SK-N-MC (cell line): ENCODE measurements around the gene KRT13.

Experiments used
- EZH2 ChIP-seq: fragments of 200-600 bp; sonication (generic); IDR thresholded peaks from one replicate; pipeline ENCODE4 v1.6.1; 2017; ENCODE audit warnings: antibody characterized with exemption
- FOXP2 ChIP-seq: optimal IDR thresholded peaks from 2 replicates; pipeline ENCODE3; 2011; ENCODE audit warnings: mild to moderate bottlenecking, moderate library complexity; ENCODE audit not compliant: insufficient read depth; ENCODE audit errors: extremely low read length, control extremely low read depth
- POLR2AphosphoS5 ChIP-seq: IDR thresholded peaks from 2 replicates; pipeline ENCODE4 v1.6.1; 2012; ENCODE audit warnings: mild to moderate bottlenecking, low read depth, low read length, borderline replicate concordance

DNA sequence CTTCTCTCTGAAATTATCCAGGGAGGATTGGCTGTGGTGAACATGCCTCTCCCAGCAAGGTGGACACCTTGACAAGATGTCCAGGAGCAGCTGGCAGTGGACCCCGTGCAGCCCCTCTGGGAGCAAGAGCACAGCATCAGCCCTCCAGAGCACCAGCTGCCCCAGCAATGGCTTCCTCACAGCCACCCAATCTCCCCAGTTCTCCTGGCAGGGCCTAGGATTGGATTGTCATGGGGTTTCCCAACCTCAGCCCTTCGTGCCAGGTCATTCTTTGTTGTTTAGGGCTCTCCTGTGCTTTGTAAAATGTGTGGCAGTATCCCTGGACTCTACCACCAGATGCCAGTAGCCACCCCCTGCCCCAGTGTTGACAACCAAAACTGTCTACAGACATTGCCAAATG lies 13.9 kb downstream of the KRT13 start:
- no peak for TF ChIP-seq EZH2
- no peak for TF ChIP-seq POLR2AphosphoS5
- TF ChIP-seq FOXP2 = no peak
